ENCODE measurements around the gene SERTAD4.

GRCh38 chr1:210230149-210230695 is 2.4 kb upstream of the SERTAD4 start:
- TF ChIP-seq, protein P1, sequence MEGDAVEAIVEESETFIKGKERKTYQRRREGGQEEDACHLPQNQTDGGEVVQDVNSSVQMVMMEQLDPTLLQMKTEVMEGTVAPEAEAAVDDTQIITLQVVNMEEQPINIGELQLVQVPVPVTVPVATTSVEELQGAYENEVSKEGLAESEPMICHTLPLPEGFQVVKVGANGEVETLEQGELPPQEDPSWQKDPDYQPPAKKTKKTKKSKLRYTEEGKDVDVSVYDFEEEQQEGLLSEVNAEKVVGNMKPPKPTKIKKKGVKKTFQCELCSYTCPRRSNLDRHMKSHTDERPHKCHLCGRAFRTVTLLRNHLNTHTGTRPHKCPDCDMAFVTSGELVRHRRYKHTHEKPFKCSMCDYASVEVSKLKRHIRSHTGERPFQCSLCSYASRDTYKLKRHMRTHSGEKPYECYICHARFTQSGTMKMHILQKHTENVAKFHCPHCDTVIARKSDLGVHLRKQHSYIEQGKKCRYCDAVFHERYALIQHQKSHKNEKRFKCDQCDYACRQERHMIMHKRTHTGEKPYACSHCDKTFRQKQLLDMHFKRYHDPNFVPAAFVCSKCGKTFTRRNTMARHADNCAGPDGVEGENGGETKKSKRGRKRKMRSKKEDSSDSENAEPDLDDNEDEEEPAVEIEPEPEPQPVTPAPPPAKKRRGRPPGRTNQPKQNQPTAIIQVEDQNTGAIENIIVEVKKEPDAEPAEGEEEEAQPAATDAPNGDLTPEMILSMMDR (IDR thresholded peaks at IDR 0.05): no peak
- TF ChIP-seq POLR2A (IDR thresholded peaks at IDR 0.05): no peak

Data from uterus (tissue), 2 donors.